A673 (cell line): ENCODE measurements around the gene RABGAP1L.

Experiments
- EZH2 ChIP-seq: fragments of 200-600 bp; sonication (generic); IDR thresholded peaks from 2 replicates; pipeline ENCODE4 v1.6.1; 2017; ENCODE audit warnings: borderline replicate concordance, low read depth, mild to moderate bottlenecking, mixed read lengths, antibody characterized with exemption, low read length; ENCODE audit not compliant: poor library complexity, severe bottlenecking
- TF ChIP-seq, protein P1 (sequence below): fragments of 300-800, 200-600 bp; sonication (generic); conservative IDR thresholded peaks from 2 replicates; pipeline ENCODE4 v1.5.1; 2017; ENCODE audit warnings: low read depth, mild to moderate bottlenecking, antibody characterized with exemption, low read length, moderate library complexity, mixed read lengths

GRCh38 chr1:174768949-174769348 lies 609.6 kb downstream of the RABGAP1L start:
- TF ChIP-seq EZH2, result no peak
- TF ChIP-seq, protein P1, sequence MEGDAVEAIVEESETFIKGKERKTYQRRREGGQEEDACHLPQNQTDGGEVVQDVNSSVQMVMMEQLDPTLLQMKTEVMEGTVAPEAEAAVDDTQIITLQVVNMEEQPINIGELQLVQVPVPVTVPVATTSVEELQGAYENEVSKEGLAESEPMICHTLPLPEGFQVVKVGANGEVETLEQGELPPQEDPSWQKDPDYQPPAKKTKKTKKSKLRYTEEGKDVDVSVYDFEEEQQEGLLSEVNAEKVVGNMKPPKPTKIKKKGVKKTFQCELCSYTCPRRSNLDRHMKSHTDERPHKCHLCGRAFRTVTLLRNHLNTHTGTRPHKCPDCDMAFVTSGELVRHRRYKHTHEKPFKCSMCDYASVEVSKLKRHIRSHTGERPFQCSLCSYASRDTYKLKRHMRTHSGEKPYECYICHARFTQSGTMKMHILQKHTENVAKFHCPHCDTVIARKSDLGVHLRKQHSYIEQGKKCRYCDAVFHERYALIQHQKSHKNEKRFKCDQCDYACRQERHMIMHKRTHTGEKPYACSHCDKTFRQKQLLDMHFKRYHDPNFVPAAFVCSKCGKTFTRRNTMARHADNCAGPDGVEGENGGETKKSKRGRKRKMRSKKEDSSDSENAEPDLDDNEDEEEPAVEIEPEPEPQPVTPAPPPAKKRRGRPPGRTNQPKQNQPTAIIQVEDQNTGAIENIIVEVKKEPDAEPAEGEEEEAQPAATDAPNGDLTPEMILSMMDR, result no peak
